NCI-H524 treated with DMSO at 0.1 percent for 48 hours (cell line): ENCODE measurements around the gene ASIP.

ENCODE experiments used
- DNase-seq: peaks from one replicate; lab custom pipeline; 2025; lab: John Stamatoyannopoulos, UW

ASIP gene

DNA sequence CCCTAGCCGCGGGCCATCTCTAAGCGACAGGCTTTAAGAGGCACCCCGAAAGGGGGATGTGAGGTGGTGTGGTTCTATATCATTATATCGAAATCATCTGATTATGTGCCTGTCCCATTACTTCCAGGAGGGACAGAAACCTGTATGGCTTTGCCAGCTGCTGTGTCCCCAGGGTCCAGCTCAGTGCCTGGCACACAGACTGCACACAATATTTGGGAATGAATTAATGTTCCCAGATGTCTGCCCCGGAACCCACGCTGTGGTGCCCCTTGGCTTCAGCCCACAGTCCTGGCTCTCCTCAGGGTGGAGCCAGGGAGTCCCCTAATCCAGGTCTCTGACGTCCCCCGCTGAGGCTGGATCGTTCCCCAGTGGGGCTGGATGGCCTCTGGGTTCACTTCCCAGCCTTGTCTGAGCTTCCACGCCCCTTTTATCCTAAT, 70.8 kb downstream of the ASIP start:
- DNase-seq, result no peak

DNA sequence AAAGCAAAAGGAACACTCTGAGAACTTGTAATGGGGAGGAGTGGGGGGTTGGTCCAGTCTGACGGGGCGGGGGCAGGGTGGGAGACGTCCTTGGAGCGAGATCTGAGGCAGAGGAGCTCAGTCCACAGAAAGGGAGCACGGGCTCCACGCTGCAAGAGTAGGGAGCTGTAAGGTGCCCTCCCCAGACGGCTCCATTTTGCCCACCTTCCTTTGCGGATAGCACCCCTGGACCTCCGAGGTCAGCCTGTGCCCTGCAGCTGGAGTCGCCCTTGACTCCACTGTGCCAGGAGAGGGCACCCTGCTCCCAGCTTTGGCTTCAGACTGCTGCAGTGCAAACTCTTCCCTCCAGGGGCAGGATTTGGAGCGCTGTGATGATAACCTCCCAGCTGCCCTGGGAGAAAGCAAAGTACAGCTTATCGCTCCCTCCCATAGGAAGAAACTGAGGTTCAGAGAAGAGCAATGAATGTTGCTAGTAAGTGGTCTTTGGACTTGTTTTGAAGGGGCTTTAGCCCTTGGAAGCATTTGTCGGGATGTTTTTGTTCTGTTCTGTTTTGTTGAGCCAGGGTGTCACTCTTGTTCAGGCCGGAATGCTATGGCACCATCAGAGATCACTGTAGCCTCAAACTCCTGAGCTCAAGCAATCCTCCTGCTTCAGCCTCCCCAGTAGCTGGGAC, 71.5 kb downstream of the ASIP start:
- DNase-seq, result peak; percentile 50

DNA sequence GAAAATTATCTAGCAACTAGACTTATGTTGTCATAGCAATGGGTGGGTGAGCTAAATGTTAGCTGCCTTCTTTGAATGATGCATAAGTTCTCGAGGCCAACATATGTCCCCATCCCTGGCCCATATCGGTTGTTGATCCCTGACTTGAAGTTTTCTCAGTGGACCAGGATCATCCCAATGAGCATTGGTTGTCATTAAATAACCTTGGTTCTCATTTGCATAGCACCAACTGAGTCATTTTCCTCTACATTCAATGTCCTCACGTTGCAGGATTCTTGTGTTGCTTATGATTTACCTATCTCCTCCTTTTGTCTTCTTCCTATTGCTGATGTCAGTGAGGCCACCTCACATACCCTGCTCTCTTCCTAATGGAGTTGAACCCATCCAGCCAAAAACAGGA, 74.0 kb downstream of the ASIP start:
- DNase-seq, result no peak

DNA sequence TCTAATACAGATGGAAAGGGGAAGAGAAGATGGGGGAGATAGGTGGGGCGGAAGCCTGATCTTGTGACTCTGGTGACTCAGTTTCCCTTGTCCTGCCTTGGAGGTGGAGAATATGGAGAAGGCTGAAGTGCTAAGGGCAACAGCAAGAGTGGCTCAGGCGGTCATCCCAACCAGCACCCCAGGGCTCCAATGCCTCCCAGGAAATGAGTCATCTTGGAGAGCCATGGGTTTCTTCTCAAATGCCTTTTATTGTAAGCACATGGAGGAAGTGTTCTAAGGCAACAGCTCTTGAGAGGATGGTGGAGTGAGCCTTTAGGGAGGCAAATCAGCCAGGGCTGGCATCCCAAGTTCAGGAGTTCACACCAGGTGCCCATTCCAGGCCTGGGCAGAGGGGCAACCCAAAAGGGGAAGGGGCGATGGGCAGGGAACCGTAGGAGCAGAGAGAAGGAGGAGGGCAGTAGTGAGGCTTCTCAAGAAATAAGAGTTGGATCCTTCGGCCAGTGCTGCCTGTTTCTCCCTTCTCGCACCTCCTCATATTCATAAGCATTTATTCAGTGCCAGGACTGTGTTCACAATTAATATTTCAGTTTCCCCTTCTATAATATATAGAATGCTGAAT, 75.1 kb downstream of the ASIP start:
- no peak for DNase-seq
